ENCODE data around the gene ANKLE1.

ANKLE1 gene

GRCh38 chr19:17306285-17306714, 24.6 kb downstream of the ANKLE1 start:
- DNase-seq: no peak

- DNase-seq: no peak
Measured at GRCh38 chr19:17307876-17308377, 26.2 kb downstream of the ANKLE1 start.

GRCh38 chr19:17309198-17309964, 27.7 kb downstream of the ANKLE1 start, which contains the start of gene DDA1:
Gene DDA1 (plus strand): TSS chr19:17309563. CDS start chr19:17309655, 92 bp downstream.
- DNase-seq: peak; percentile 100

GRCh38 chr19:17309965-17310461, 28.3 kb downstream of the ANKLE1 start:
- no peak for DNase-seq

GRCh38 chr19:17311455-17312188, 29.9 kb downstream of the ANKLE1 start:
- DNase-seq: no peak

DNA sequence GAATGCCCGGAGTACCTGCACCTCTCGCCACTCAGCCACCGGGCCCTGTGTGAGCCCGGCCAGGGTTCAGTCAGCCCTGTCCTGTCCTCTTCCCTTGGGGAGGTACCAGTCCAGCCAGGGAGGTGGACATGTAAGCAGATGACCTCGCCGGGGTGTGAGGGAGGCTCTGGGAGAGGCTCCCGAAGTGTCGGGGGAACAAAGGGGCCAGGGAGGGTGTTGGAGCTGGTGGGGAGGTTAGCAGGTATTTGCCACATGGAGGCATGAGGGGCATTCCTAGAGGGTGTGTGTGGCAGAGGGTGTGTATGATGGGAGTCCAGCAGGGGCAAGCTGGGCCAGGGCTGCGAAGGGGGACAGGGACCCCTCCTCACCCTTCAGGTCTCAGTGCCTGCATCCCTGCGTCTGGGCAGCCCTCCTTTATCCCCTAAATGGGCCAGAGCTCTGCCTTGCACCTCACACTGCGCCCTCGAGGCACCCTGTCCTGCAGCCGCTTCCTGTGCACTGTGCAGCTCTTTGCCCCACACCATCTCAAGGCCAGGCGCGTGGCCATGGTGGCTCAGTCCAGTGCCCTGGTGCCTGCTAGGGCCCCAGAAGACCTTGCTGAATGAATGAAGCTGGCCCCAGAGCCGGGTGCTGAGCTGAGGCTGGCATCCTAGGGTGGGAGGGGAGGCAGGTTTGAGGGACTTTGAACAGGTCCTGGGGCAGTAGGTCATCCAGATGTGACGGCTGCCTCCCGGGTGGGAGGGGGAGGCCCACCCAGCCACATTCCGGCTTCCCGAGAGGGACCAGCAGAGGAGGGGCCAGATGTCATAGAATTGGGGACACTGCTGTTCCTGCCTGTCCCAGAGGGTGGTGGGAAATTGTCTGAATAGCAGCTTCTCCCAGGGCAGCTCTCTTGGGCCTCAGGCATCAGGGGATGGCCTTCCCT, 30.8 kb downstream of the ANKLE1 start:
- no peak for DNase-seq

DNA sequence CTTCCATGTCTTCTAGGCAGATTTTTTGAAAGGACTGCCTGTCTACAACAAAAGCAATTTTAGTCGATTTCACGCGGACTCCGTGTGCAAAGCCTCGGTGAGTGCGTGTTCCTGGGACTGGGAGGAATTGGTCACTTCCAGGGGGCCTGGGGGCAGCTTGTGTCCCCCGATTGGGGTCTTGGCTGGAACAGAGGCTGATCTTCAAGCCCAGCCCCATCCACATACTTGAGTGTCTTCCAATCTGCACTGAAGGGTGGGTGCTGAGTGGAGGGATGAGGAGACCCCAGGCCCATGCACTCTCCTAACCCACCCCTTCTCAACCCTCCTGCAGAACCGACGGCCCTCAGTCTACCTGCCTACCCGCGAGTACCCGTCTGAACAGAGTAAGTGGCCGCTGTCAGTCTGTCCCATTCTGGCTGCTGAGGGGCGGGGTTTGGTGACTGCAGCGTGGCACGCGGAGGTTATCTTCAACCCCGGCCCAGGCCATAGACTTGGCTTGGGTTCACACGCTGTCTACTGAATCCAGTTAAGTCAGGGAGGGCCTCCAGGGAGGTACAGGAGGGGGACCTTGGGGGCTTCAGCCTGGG, 32.4 kb downstream of the ANKLE1 start:
- DNase-seq: no peak

DNA sequence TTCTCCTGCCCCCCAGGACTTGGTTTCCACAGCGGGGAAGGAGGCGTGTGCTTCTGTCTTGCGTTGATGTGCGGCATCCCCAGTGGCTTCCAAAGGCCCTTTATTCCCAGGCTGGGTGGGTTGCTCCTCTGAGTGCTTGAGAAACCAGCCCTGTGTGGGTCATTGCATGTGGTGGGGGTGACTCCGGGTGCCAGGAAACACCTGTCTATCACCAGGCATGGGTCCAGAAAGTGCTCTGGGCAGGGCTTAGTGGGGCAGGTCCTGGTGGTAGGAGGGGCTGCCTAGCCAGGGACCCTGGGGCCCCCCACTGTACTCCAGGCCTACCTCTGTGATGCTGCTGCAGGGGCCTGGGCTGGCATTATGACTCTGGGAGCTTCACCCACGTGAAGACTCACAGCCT, 37.3 kb downstream of the ANKLE1 start:
- no peak for DNase-seq

- no peak for DNase-seq
Measured at GRCh38 chr19:17319473-17320238, 38.0 kb downstream of the ANKLE1 start.

GRCh38 chr19:17320435-17320834, 38.7 kb downstream of the ANKLE1 start:
- DNase-seq: no peak

DNA sequence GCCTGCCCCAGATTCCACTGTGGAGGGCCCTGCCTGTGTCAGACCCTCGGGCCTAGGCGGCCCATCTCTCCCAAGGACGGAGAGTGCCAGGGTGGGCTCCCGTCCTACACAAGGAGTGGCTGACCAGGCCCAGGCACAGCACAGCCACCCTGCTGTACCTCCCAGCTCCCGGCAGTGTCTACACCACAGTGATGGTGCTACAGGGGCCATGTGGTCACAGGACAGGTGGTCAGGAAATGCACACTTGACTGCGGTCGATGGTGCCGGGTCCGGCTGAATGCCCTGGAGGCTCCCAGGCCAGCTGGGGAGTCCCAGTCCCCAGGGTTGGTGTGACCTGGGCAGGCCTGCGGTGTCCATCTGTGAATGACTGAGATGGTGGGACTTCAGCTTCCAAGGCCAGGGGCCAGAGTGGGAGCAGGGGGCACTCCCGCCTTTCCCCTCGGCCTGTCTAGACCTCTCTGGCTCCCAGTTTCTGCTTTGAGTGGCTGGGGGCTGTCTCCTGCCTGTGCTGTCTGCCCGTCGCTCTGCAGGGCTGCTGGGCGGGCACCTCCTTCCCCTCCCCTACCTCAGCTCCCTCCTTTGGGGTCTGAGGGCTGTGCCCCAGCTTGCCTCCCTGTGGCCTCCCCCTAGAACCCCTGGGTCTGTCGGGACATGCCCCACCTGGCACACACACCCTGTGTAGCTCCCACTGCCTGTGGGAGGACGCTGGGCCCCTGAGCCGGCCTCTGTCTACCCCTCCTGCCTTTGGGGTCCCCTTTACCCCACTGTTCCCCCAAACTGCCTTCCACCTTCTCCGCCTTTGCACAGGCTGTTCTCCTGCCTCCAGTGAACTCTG, 40.2 kb downstream of the ANKLE1 start:
- no peak for DNase-seq

GRCh38 chr19:17322854-17323253, 41.2 kb downstream of the ANKLE1 start:
- DNase-seq: no peak

DNA sequence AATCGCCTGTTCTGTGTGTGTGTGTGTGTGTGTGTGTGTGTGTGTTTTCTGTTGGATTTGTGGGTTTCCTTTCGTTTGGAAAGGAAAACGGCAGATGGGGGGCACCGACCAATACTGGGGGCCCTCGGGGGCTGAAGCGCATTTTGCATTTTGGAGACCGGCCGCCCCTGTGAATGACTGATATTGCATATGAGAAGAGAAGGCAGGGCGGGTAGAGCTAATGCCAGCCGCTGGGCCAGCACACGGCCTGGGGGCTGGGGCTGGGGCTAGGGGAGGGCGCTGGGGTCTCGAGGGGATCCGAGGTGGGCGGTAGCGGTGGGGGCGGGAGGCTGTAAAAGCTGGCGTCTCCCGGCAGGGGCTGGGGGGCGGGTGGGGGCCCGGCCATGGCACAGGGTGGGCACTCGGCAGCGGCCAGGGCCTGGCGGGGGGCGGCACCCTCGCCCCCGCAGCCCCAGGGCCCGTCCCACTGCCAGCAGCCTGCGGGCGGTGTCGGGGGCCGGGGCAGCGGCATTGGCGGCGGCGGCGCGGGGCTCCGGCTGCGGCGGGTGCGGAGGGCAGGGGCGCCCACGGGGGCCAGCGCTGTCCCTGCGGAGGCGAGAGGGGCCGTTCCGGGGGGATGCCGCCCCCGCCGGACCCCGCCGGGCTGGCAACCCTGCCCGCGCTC, 41.7 kb downstream of the ANKLE1 start:
- no peak for DNase-seq

DNA sequence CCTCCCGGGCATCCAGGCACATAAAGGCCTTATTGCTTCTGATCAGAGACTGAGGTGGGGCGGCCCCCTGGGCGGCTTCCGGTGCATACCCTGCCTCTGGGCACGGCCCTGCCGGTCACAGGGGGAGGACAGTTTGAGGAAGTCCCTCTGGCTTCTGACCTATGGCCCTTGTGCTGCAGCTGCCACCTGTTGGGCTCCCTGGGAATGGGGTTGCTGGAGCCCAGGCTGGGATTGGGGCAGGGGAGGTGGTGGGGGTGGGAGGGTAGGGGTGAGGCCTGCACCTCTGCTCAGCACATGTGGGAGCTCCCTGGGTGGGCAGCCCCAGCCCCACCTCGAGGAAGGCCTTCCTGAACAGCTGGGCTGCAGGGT, 42.2 kb downstream of the ANKLE1 start:
- peak; percentile 16 to 67 for DNase-seq

DNA sequence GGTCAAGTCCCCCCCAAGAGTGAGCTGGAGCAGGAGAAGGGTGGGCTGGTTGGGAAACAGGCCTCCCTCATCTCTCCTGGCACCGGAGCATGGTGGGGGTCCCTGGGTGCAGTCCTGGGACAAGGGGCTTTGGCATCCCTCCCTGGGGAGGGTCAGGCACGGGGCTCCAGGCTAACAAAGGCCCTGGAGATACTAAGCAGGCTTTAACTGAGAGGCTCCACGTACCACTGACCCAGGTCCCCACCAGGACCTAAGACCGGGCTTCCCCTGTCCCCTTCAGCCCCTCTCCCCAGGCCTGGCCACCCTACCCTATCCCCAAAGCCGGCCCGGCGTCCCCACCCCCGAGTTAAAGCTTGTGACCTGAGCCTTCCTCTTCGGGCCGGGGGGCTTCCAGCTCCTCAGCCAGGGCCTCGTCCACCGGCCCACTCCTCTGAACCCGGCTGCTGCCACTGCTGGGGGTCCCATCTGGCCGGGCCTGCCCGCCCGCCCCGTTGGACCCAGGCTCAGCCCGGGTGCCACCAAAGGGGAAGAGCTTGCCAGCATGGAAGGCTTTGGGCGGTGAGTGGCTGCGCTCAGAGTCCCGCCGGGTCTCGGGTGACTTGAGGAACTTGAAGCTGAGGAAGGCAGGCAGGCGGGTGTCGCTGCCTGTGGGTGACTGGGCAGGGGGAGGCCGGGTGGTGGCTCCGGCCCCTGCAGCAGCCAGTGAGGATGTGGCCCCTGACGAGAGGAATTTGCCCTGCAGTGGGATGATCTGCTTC, 42.8 kb downstream of the ANKLE1 start:
- no peak for DNase-seq

- no peak for DNase-seq
Measured at GRCh38 chr19:17325133-17325532, 43.4 kb downstream of the ANKLE1 start.

- DNase-seq: no peak
Measured at GRCh38 chr19:17325881-17326594, 44.3 kb downstream of the ANKLE1 start.

DNA sequence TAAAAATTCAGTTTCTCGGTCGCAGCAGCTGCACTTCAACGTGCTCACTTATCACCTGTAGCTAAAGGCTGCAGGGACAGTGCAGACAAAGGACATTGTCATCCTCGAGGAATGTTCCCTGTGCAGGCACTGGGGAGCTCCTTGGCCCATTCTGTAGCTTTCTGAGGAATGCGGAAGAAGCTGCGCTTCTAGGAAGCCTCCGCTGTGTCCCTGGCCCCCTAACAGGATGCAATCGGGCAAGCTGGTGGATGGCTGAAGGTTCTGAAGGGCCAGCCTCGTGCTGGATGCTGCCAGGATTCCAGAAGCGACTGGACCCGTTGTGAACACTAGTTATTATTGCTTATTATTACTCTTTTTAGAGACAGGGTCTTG, 44.9 kb downstream of the ANKLE1 start:
- no peak for DNase-seq

Measured in inflammatory macrophage (primary cell).